GM21737 (cell line): ENCODE data around the gene NUDCD2.
A peak's percentile ranks its signal among the peaks of the same experiment; 100 is the strongest.
"Not testable (repeated sequence)": the region's sequence is repeated elsewhere in the genome, so short reads cannot be mapped to it uniquely, and the experiment has no call there.

Experiments
- ATAC-seq: cut with Tn5 transposase; IDR thresholded peaks from one replicate; pipeline ENCODE4 v1.9.1; 2021; ENCODE audit warnings: mild to moderate bottlenecking, moderate library complexity; ENCODE audit not compliant: unreplicated experiment

Gene NUDCD2

DNA sequence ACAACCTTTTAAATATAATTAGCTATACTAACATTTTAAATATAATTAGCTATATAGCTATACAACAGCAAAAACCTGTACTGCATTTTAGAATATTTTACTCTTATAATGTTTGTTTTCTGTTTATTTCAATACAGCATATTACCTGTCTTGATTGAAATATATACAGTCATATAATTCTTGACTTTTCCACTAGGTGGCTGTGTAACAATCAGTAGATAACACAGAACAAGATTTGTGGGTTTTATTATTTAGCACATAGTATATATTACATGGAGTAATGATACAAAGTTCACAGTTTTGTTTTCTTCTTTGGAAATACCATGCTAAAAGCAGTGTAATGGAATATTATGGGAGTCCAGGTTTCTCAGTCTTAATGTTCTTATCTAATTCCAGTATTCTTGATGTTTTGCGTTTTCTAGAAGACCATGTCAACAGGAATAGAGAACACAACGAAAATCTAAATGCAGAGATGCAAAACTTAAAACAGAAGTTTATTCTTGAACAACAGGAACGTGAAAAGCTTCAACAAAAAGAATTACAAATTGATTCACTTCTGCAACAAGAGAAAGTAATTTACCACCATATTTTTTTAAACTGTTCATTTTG lies 13.8 kb upstream of the NUDCD2 start:
- ATAC-seq: peak; percentile 76

DNA sequence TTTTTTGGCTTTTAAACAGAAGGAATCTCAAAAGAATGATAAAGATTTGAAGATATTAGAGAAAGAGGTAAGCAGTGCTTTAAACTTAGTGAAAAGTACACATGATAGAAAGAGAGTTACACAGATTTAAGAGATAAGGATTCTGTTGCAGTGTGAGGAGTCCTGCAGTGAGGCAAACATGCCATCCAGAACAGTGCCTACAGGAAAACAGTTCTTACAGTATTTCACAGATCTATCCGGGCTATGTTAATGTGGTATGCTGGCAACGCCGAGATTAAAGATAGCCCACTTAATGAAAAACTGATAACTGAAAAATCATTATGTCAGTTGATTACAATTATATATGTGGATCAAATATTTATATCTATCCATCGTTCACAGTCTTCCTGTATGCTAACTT lies 7.8 kb upstream of the NUDCD2 start:
- ATAC-seq: no peak

- no peak for ATAC-seq
Measured at GRCh38 chr5:163463063-163463435, 3.1 kb upstream of the NUDCD2 start.

GRCh38 chr5:163460562-163461171 lies 765 bp upstream of the NUDCD2 start, which contains the start of gene HMMR:
Gene HMMR (plus strand): TSS chr5:163460632. CDS start chr5:163460693, 61 bp downstream.
- no peak for ATAC-seq

DNA sequence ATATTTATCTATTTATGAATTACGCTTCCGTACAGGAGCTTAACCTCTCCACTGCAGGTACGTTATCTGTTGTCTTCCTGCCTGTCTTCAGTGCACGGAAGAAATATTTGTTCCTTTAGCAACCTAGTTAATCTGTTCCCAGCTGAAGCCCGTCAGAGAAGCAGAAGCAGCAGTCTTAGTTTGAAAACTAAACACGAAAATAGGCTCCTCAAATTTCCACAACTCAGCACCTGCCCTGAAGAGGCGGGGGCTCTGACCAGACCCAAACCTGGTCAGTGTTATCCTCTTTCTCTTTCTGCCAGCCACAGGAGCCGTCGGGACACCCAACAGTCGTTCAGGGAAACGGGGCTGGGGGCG lies 462 bp downstream of the NUDCD2 start:
- ATAC-seq: peak; percentile 0

GRCh38 chr5:163458778-163459385 lies 1.0 kb downstream of the NUDCD2 start:
- ATAC-seq: no peak

- no peak for ATAC-seq
Measured at GRCh38 chr5:163456840-163457239, 3.1 kb downstream of the NUDCD2 start.

- ATAC-seq: no peak
Measured at GRCh38 chr5:163456029-163456589, 3.8 kb downstream of the NUDCD2 start.

DNA sequence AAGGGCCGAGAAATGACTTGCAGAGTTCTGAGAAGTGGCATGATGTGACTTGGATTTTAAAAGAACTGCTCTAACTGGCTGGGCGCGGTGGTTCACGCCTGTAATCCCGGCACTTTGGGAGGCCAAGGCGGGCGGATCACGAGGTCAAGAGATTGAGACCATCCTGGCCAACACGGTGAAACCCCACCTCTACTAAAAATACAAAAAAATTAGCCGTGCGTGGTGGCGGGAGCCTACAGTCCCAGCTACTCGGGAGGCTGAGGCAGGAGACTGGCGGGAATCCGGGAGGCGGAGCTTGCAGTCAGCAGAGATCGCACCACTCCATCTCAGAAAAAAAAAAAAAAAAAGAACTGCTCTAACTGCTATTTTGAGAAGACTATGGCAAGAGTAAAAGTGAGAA lies 4.5 kb downstream of the NUDCD2 start:
- ATAC-seq: not testable (repeated sequence)

DNA sequence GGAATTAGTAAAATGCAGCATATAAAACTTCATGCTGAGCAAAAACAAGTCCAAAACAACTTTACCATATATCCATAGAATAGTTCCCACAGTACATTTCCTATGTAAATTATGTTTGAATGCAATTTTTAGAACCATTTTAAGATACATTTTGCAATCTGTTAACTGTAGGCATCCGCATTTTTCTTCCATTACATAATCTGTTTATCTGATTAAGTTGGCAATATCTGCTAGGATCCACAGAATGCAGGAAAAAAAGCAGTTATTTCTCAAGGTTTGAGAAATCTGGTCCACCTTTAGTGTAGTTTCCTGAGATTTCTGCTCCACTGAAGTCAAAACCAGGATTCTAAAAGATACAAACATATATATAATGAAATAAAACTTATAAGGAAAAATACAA lies 6.2 kb downstream of the NUDCD2 start:
- ATAC-seq: no peak

DNA sequence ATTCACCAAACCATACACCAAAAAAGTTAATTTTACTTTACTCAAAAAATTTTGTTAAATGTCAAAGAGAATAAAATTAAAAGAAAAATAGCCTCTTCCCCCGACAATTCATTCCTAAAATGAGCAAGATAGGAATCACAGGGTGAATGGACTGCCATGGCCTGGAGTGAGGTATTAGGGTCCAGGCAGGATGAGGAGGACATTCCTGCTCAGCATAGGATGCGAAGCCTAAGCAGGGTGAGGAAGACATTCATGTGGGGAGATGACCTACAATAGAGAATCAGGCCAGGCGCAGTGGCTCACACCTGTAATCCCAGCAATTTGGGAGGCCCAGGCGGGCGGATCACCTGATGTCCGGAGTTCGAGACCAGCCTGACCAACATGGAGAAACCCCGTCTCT lies 8.4 kb downstream of the NUDCD2 start:
- no peak for ATAC-seq

DNA sequence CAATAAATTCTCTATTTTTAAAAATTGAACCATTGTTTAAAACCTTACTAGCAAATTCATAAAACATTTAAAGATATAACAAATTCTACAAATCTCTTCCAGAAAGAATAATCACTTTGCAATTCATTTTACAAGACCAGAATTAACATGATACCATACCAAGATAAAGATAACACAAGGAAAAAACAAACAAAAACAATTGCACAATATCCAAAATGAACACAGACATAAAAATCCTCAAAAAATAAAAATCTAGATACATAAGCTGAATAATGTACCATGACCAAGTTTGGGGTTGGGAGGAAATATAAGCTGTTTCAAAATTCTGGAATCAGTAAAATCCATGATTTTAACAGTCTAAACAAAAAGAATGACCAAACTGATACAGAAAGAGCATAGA lies 11.4 kb downstream of the NUDCD2 start:
- no peak for ATAC-seq

DNA sequence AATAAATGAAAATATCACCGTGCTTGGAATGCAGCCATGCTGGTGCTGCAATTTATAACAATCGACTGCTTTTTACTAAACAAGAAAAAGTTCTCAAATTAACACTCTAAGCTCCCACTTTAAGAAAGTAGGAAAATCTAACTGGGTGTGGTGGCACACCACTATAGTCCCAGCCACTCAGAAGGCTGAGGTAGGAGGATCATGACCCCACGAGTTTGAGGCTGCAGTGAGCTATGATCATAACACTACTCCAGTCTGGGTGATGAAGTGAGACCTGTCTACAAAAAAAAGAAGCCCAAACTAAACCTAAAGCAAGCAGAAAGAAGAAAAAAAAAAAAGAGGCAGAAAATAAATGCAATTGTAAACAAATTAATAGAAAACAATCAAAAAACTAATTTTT lies 12.0 kb downstream of the NUDCD2 start:
- ATAC-seq: no peak

DNA sequence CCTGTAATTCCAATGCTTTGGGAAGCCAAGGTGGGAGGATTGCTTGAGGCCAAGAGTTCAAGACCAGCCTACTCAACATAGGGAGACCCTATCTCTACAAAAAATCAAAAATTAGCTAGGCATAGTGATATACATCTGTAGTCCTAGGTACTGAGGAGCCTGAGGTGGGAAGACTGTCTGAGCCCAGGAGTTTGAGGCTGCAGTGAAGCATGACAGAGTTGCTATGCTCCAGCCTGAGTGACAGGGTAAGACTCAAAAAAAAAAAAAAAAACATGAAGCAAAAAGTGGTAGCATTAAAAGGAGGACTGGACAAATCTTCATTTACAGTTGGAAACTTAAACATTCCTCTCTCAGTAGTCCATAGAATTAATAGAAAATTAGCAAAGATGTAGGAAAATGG lies 12.7 kb downstream of the NUDCD2 start:
- no peak for ATAC-seq

DNA sequence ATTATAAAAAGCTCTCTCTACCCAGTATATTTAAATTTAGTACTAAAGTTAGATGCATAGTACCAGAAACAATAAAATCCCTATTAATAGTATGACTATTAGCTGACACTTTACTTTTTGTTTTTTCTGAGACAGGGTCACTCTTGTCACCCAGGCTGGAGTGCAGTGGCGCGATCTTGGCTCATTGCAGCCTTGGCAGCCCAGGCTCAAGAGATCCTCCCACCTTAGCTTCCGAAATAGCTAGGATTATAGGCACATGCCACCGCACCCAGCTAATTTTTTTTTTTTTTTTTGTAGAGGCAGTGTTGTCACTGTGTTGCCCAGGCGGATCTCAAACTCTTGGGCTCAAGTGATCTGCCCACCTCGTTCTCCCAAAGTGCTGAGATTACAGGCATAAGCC lies 14.6 kb downstream of the NUDCD2 start:
- no peak for ATAC-seq

DNA sequence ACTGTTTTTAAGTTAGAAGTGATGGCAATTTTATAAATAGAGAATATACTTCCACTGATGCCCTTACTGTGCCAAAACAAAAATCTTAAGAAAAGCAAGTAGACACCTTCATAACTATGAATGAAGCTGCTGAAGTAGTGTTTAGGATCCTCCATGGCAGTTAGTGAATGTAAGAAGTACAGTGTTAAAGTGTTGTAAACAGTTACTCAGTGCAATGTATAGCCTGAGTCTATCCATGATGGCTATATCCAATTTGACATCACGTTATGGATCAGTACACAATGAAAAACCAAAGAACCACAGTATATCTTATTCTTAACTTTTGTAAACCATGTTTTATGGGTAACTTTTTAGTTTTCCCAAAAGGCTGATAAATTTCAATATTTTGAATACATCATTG lies 15.4 kb downstream of the NUDCD2 start:
- ATAC-seq: no peak

DNA sequence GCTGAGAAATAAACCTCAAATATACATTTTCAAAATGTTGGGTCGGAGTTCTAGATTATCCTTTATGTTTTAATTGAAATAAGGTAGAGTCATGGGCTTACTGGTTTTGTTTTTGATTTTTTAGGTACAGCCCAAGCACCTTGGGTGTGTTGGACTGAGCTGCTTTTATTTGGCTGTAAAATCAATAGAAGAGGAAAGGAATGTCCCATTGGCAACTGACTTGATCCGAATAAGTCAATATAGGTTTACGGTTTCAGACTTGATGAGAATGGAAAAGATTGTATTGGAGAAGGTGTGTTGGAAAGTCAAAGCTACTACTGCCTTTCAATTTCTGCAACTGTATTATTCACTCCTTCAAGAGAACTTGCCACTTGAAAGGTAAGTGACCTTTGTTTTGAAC lies 18.9 kb downstream of the NUDCD2 start:
- no peak for ATAC-seq

DNA sequence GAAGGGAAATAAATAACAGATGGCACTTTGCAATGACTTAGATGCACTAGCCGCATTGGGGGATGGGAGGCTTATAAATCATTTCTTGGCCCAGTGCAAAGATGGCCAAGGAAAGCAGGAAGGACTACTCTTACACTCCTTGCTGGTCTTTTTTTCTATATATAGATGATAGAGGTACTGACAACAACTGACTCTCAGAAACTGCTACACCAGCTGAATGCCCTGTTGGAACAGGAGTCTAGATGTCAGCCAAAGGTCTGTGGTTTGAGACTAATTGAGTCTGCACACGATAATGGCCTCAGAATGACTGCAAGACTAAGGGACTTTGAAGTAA lies 20.8 kb downstream of the NUDCD2 start:
- no peak for ATAC-seq

- peak; percentile 96 for ATAC-seq
Measured at GRCh38 chr5:163437309-163438182, 22.4 kb downstream of the NUDCD2 start, which contains the start of gene CCNG1. Gene CCNG1 (plus strand): TSS chr5:163437595. CDS start chr5:163439257, 1,662 bp downstream.

- ATAC-seq: no peak
Measured at GRCh38 chr5:163437011-163437308, 22.9 kb downstream of the NUDCD2 start.

GRCh38 chr5:163436515-163436914 lies 23.4 kb downstream of the NUDCD2 start:
- no peak for ATAC-seq
